Measurements from ENCODE around the gene FOXS1. TPM values are rescaled to one million over a fixed set of nuclear protein-coding genes. Genes with fewer than 3 reads are reported as not detected.

Gene FOXS1
- total and polyA plus RNA-seq, 8 donors = 0.16 to 1.7 (median 0.85) TPM; not detected in 2

GRCh38 chr20:31862157-31862470 lies 16.7 kb upstream of the FOXS1 start:
- ATAC-seq (no peak), FAIRE-seq (no peak), DNase-seq (no peak)
- 64 to 74% methylated on average over 5 of the region's 5 CpGs for WGBS, 2 donors
- Histone ChIP-seq H3K27me3 (peaks cover 0 to 2% (median 0%) of the 10 kb centered on the region in 4 donors), H3K27ac (no peak overlapping the region), H3K36me3 (no peaks in the 10 kb centered on the region), H3K4me3 (no peak overlapping the region), H3K9me3 (no peaks in the 10 kb centered on the region), H3K4me1 (peaks cover 0 to 10% (median 7%) of the 10 kb centered on the region in 3 donors)
- no peak for TF ChIP-seq CTCF (IDR thresholded peaks at IDR 0.05)
- intact Hi-C loops (cut with DNase I) = no loop called here

GRCh38 chr20:31861385-31862156 lies 16.2 kb upstream of the FOXS1 start:
- 3 to 6% methylated on average over 34 to 60 of the region's 60 CpGs for WGBS, 2 donors

GRCh38 chr20:31861135-31861384 lies 15.7 kb upstream of the FOXS1 start:
- Histone ChIP-seq H3K27ac (no peak overlapping the region), H3K4me1 (peaks cover 0 to 10% (median 7%) of the 10 kb centered on the region in 3 donors), H3K27me3 (peaks cover 0 to 2% (median 0%) of the 10 kb centered on the region in 4 donors), H3K4me3 (peak overlapping the region; percentile 7 to 72 (median 34)), H3K9me3 (no peaks in the 10 kb centered on the region), H3K36me3 (no peaks in the 10 kb centered on the region)
- intact Hi-C loops (cut with DNase I) = no loop called here
- no peak for FAIRE-seq
- WGBS, 2 donors = 0% methylated on average over 17 to 20 of the region's 20 CpGs
- peak; percentile 55 to 66 (median 60) for ATAC-seq
- TF ChIP-seq CTCF (IDR thresholded peaks at IDR 0.05) = no peak
- DNase-seq = no peak

More at GRCh38 chr20:31861385-31862156, 16.2 kb upstream of the FOXS1 start:
- no peaks in the 10 kb centered on the region for H3K9me3 ChIP-seq
- peaks cover 0 to 10% (median 7%) of the 10 kb centered on the region in 3 donors for H3K4me1 ChIP-seq
- ATAC-seq (peak; percentile 75 to 83 (median 76)), DNase-seq (peak in 5 of 6 donors; percentile 42 to 80 (median 51)), FAIRE-seq (no peak)
- intact Hi-C loops (cut with DNase I) = no loop called here
- peaks cover 0 to 2% (median 0%) of the 10 kb centered on the region in 4 donors for H3K27me3 ChIP-seq
- no peak overlapping the region for H3K27ac ChIP-seq
- peak overlapping the region; percentile 7 to 72 (median 34) for H3K4me3 ChIP-seq
- TF ChIP-seq CTCF (IDR thresholded peaks at IDR 0.05) = no peak
- H3K36me3 ChIP-seq = no peaks in the 10 kb centered on the region

GRCh38 chr20:31860390-31861134 lies 15.2 kb upstream of the FOXS1 start:
- H3K27me3 ChIP-seq = peaks cover 0 to 2% (median 0%) of the 10 kb centered on the region in 4 donors
- no peaks in the 10 kb centered on the region for H3K9me3 ChIP-seq
- no peaks in the 10 kb centered on the region for H3K36me3 ChIP-seq
- intact Hi-C loops (cut with DNase I) = no loop called here
- peak; percentile 52 to 78 (median 65) for ATAC-seq
- no peak for TF ChIP-seq CTCF (IDR thresholded peaks at IDR 0.05)
- H3K4me1 ChIP-seq = peaks cover 0 to 10% (median 7%) of the 10 kb centered on the region in 3 donors
- no peak overlapping the region for H3K27ac ChIP-seq
- DNase-seq = peak in 1 of 6 donors; percentile 42
- H3K4me3 ChIP-seq = peak overlapping the region in 2 of 4 donors; percentile 49 to 72
- no peak for FAIRE-seq
- WGBS, 2 donors = 9 to 13% methylated on average over 13 to 15 of the region's 15 CpGs
